NK-92 (cell line): Measurements from ENCODE around the gene ACVR2B.

Experiments
- DNase-seq: peaks from one replicate; lab custom pipeline; 2025; ENCODE audit not compliant: unreplicated experiment; lab: John Stamatoyannopoulos, UW

ACVR2B gene

GRCh38 chr3:38457111-38458003 is 3.7 kb downstream of the ACVR2B start:
- no peak for DNase-seq

- no peak for DNase-seq
These were observed 5.3 kb downstream of the ACVR2B start for GRCh38 chr3:38458796-38459498.

- no peak for DNase-seq
These were observed 5.9 kb downstream of the ACVR2B start for GRCh38 chr3:38459499-38460048.

- no peak for DNase-seq
These were observed 6.9 kb downstream of the ACVR2B start for GRCh38 chr3:38460377-38461270.

GRCh38 chr3:38465588-38466154 is 12.0 kb downstream of the ACVR2B start:
- no peak for DNase-seq

- DNase-seq: no peak
These were observed 15.1 kb downstream of the ACVR2B start for GRCh38 chr3:38468765-38469164.

GRCh38 chr3:38469852-38470251 is 16.2 kb downstream of the ACVR2B start:
- no peak for DNase-seq

GRCh38 chr3:38471260-38471857 is 17.7 kb downstream of the ACVR2B start:
- no peak for DNase-seq

- no peak for DNase-seq
These were observed 18.7 kb downstream of the ACVR2B start for GRCh38 chr3:38472342-38472741.

GRCh38 chr3:38473229-38473628 is 19.5 kb downstream of the ACVR2B start:
- DNase-seq: no peak

- no peak for DNase-seq
These were observed 21.4 kb downstream of the ACVR2B start for GRCh38 chr3:38474928-38475605.

- no peak for DNase-seq
These were observed 22.0 kb downstream of the ACVR2B start for GRCh38 chr3:38475716-38476115.

GRCh38 chr3:38476157-38476756 is 22.6 kb downstream of the ACVR2B start:
- no peak for DNase-seq

- DNase-seq: no peak
These were observed 23.5 kb downstream of the ACVR2B start for GRCh38 chr3:38477057-38477820.

- no peak for DNase-seq
These were observed 24.3 kb downstream of the ACVR2B start for GRCh38 chr3:38477839-38478450.

GRCh38 chr3:38478901-38479300 is 25.2 kb downstream of the ACVR2B start:
- no peak for DNase-seq

- no peak for DNase-seq
These were observed 25.9 kb downstream of the ACVR2B start for GRCh38 chr3:38479431-38480092.

GRCh38 chr3:38480093-38480445 is 26.4 kb downstream of the ACVR2B start:
- DNase-seq: no peak
